Measurements from ENCODE around the gene NPVF.

NPVF gene

DNA sequence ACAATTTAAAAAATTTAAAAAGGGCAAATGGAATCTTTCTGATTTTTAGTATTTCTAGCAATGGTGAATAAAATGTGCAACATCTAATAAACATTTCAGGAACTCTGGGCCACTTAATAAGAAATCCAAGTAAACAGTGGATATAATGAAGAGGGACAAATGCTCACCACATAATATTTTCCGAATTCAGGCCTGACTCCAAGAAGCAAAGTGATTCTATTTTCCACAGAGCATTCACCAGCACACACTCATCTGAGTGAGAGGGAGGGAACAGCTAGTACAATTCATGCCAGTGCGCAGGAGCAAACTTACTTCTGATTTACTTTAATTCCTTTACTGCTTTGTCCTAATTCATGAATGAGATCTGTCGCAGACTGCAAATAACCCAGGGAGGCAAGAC is 10.1 kb downstream of the NPVF start:
- H3K4me3 ChIP-seq (ENCODE audit: control insufficient read depth, low read depth, low read length), result no peak overlapping the region
- TF ChIP-seq, protein P1, sequence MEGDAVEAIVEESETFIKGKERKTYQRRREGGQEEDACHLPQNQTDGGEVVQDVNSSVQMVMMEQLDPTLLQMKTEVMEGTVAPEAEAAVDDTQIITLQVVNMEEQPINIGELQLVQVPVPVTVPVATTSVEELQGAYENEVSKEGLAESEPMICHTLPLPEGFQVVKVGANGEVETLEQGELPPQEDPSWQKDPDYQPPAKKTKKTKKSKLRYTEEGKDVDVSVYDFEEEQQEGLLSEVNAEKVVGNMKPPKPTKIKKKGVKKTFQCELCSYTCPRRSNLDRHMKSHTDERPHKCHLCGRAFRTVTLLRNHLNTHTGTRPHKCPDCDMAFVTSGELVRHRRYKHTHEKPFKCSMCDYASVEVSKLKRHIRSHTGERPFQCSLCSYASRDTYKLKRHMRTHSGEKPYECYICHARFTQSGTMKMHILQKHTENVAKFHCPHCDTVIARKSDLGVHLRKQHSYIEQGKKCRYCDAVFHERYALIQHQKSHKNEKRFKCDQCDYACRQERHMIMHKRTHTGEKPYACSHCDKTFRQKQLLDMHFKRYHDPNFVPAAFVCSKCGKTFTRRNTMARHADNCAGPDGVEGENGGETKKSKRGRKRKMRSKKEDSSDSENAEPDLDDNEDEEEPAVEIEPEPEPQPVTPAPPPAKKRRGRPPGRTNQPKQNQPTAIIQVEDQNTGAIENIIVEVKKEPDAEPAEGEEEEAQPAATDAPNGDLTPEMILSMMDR (conservative IDR thresholded peaks at IDR 0.05; ENCODE audit: control insufficient read depth, insufficient read depth, low read depth, low read length), result no peak
- no peak for DNase-seq (ENCODE audit: low read depth)

- H3K4me3 ChIP-seq (ENCODE audit: control insufficient read depth, low read depth, low read length), result no peak overlapping the region
- TF ChIP-seq, protein P1 (conservative IDR thresholded peaks at IDR 0.05; ENCODE audit: control insufficient read depth, insufficient read depth, low read depth, low read length), result peak; percentile 74
- DNase-seq (ENCODE audit: low read depth), result peak; percentile 58
These were observed 11.4 kb downstream of the NPVF start for GRCh38 chr7:25216837-25217236.

DNA sequence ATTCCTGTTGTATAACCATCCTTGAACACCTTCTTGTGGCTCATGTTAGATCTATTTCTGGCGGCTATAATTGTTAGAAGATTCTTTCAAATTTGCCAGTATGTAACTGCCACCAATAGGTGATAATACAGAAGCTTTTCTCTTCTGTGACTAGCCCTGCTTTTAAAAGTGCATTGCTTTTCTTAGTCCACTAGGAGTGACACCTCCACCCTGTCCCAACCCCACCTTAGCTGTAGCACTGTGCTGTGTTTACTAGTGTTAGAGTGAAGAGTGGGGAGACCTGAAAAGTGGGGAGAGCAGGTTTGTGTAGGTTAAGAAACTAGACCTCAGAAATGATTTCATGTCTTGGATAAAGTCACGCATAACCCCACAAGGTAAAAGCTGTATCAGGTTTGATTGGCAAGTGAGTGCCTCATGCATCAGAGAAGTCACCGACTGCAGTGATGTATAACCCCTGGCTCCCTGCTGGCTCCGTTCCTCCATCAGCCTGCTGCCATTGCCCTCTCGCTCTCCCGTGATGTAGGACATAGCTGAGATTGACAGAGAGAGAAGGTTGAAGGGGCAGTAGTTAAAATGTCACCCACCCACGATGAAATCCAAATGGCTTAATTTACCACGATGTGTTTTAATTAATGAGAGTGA is 12.5 kb downstream of the NPVF start:
- no peak for DNase-seq (ENCODE audit: low read depth)
- TF ChIP-seq, protein P1 (conservative IDR thresholded peaks at IDR 0.05; ENCODE audit: control insufficient read depth, insufficient read depth, low read depth, low read length), result no peak
- no peak overlapping the region for H3K4me3 ChIP-seq (ENCODE audit: control insufficient read depth, low read depth, low read length)

- DNase-seq (ENCODE audit: low read depth), result no peak
- TF ChIP-seq, protein P1 (conservative IDR thresholded peaks at IDR 0.05; ENCODE audit: control insufficient read depth, insufficient read depth, low read depth, low read length), result no peak
- H3K4me3 ChIP-seq (ENCODE audit: control insufficient read depth, low read depth, low read length), result no peak overlapping the region
These were observed 19.6 kb downstream of the NPVF start for GRCh38 chr7:25208525-25209221.

DNA sequence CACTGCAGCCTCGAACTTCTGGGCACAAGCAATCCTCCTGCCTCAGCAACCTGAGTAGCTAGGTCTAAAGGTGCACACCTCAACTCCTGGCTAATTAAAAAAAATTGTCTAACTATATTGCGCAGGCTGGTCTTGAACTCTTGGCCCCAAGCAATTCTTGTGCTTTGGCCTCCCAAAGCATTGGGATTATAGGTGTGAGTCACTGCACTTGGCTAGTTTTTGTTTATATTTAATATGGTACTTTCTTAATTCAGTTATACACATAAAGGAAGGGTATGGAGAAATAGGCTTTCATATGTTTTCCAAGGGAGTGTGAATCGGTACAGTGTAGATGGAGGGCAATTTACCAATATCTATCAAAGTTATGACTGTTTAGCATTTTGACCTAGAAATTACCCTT is 20.4 kb downstream of the NPVF start:
- H3K4me3 ChIP-seq (ENCODE audit: control insufficient read depth, low read depth, low read length), result no peak overlapping the region
- DNase-seq (ENCODE audit: low read depth), result no peak
- TF ChIP-seq, protein P1 (conservative IDR thresholded peaks at IDR 0.05; ENCODE audit: control insufficient read depth, insufficient read depth, low read depth, low read length), result no peak

GRCh38 chr7:25206765-25207164 is 21.5 kb downstream of the NPVF start:
- DNase-seq (ENCODE audit: low read depth), result no peak
- TF ChIP-seq, protein P1 (conservative IDR thresholded peaks at IDR 0.05; ENCODE audit: control insufficient read depth, insufficient read depth, low read depth, low read length), result no peak
- no peak overlapping the region for H3K4me3 ChIP-seq (ENCODE audit: control insufficient read depth, low read depth, low read length)
